HG03280 (cell line): ENCODE results near the gene TSC2.

Source experiments
- ATAC-seq: cut with Tn5 transposase; IDR thresholded peaks from one replicate; pipeline ENCODE4 v1.9.1; 2021; ENCODE audit warnings: mild to moderate bottlenecking, moderate library complexity; ENCODE audit not compliant: unreplicated experiment

The TSC2 gene

DNA sequence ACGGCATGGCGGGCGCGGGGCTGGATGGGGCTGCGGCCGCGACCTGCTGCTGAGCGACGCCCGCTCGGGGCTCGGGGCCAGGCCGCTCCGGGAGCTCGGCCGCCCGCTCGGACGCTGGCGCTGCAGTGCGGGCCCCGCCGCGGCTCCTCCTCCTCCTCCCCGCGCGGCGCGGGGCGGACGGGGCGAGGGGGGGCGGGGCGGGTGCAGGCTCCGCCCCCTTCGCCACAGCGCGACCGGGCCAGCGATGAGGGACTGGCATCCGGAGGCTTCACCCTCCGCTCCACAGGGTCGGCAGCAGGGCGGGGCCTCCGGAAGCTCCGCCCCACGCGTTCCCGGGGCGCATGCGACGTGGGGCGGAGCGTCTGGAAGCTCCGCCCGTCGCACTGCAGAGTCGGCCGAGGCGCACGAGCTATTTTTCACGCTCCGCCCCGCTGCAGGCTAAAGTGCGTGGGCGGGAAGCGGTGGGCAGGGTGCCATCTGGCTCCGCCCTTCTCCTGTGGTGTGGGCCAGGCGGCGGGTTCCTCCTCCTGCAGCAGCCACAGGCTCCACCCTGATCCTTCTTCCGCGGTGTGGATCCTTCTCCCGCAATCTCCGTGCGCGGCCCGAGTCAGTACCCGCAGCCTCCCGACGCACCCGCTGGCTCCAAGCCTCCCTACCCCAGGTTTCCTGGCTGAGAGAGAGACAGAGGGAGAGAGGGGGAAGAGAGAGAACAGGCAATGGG lies 88.1 kb downstream of the TSC2 start, which contains the start of gene PKD1:
Gene PKD1, minus strand, starts transcription at position 129 of the 721 bp plus-strand sequence. CDS start 209 bp downstream, outside the sequence.
- peak; percentile 58 for ATAC-seq
